Activated CD8-positive, alpha-beta T cell treated with anti-CD3 and anti-CD28 coated beads, Interleukin-2, amount 10 ng/mL, durations not matched to agents 7 days and 5 days (primary cell): ENCODE measurements around the gene TAF4. TPM values are rescaled to one million over a fixed set of nuclear protein-coding genes. Genes with fewer than 3 reads are reported as not detected.
"Not testable (repeated sequence)": the region's sequence is repeated elsewhere in the genome, so short reads cannot be mapped to it uniquely, and the experiment has no call there.

Experiments
- ATAC-seq: fragments of 150-1000 bp; cut with Tn5 transposase; one replicate; pipeline ENCODE4 v1.10.0; 2021; ENCODE audit warnings: moderate library complexity
- CTCF ChIA-PET: fragments of 350-600 bp; sonication (Branson Sonifier 250); formaldehyde crosslinking; loops from one replicate; lab custom pipeline; 2021; ENCODE audit warnings: antibody characterized with exemption; lab: Charles Lee
- POLR2A ChIA-PET: fragments of 350-600 bp; sonication (Branson Sonifier 250); formaldehyde crosslinking; loops from one replicate; lab custom pipeline; 2021; ENCODE audit warnings: antibody characterized with exemption; lab: Charles Lee
- DNase-seq: peaks from one replicate; pipeline ENCODE4 v3.0.0-alpha.2; 2020
- H3K27ac Mint-ChIP-seq: one replicate; pipeline ENCODE4 v1.8.0; 2021; ENCODE audit warnings: mild to moderate bottlenecking, mixed read lengths
- H3K27me3 Mint-ChIP-seq: one replicate; pipeline ENCODE4 v1.8.0; 2021; ENCODE audit warnings: low read depth, mixed read lengths
- H3K36me3 Mint-ChIP-seq: one replicate; pipeline ENCODE4 v1.8.0; 2021; ENCODE audit warnings: low read depth, mixed read lengths
- H3K4me1 Mint-ChIP-seq: one replicate; pipeline ENCODE4 v1.8.0; 2021; ENCODE audit warnings: low read depth, mixed read lengths
- H3K4me3 Mint-ChIP-seq: one replicate; pipeline ENCODE4 v1.8.0; 2021; ENCODE audit warnings: mild to moderate bottlenecking, mixed read lengths
- H3K9me3 Mint-ChIP-seq: one replicate; pipeline ENCODE4 v1.8.0; 2022; ENCODE audit warnings: mixed read lengths; ENCODE audit not compliant: insufficient read depth
- total RNA-seq, 2 experiments: library from RNA; stranded (reverse); gene quantifications; one replicate each; pipeline ENCODE4 v1.2.3, GENCODE V29; 2021

Gene TAF4
- total RNA-seq, 2 experiments from 2014 or later: 24.0 to 24.1 TPM

GRCh38 chr20:61948586-61949362 lies 116.9 kb downstream of the TAF4 start:
- no peak for ATAC-seq

GRCh38 chr20:61948056-61948455 lies 117.6 kb downstream of the TAF4 start:
- ATAC-seq, CTCF ChIA-PET, POLR2A ChIA-PET: not testable (repeated sequence)

More at GRCh38 chr20:61948586-61949362, 116.9 kb downstream of the TAF4 start:
- Mint-ChIP-seq H3K9me3 (peaks cover 4% of the 10 kb centered on the region), H3K4me1 (no peaks in the 10 kb centered on the region), H3K36me3 (peaks cover 6% of the 10 kb centered on the region), H3K27me3 (no peaks in the 10 kb centered on the region), H3K4me3 (no peak overlapping the region), H3K27ac (no peak overlapping the region)
- ChIA-PET POLR2A (no interaction called here), CTCF (no interaction called here)
- no peak for DNase-seq

GRCh38 chr20:61945495-61945894 lies 120.2 kb downstream of the TAF4 start:
- CTCF ChIA-PET, H3K9me3 Mint-ChIP-seq, H3K27ac Mint-ChIP-seq, ATAC-seq, H3K36me3 Mint-ChIP-seq, DNase-seq, POLR2A ChIA-PET, H3K27me3 Mint-ChIP-seq, H3K4me1 Mint-ChIP-seq, H3K4me3 Mint-ChIP-seq: not testable (repeated sequence)

More at GRCh38 chr20:61948056-61948455, 117.6 kb downstream of the TAF4 start:
- DNase-seq, H3K27ac Mint-ChIP-seq, H3K36me3 Mint-ChIP-seq, H3K27me3 Mint-ChIP-seq, H3K9me3 Mint-ChIP-seq, H3K4me3 Mint-ChIP-seq, H3K4me1 Mint-ChIP-seq: not testable (repeated sequence)

GRCh38 chr20:61944967-61945366 lies 120.7 kb downstream of the TAF4 start:
- H3K27me3 Mint-ChIP-seq, H3K36me3 Mint-ChIP-seq, H3K9me3 Mint-ChIP-seq, DNase-seq, POLR2A ChIA-PET, H3K27ac Mint-ChIP-seq, H3K4me1 Mint-ChIP-seq, H3K4me3 Mint-ChIP-seq, CTCF ChIA-PET, ATAC-seq: not testable (repeated sequence)

GRCh38 chr20:61942526-61942925 lies 123.2 kb downstream of the TAF4 start:
- Mint-ChIP-seq H3K36me3 (peaks cover 5% of the 10 kb centered on the region), H3K4me3 (no peak overlapping the region), H3K9me3 (peaks cover 4% of the 10 kb centered on the region), H3K27me3 (no peaks in the 10 kb centered on the region), H3K4me1 (no peaks in the 10 kb centered on the region), H3K27ac (no peak overlapping the region)
- ChIA-PET CTCF (no interaction called here), POLR2A (no interaction called here)
- ATAC-seq (no peak), DNase-seq (no peak)

GRCh38 chr20:61941721-61942405 lies 123.8 kb downstream of the TAF4 start:
- CTCF ChIA-PET: no interaction called here
- Mint-ChIP-seq H3K27me3 (no peaks in the 10 kb centered on the region), H3K27ac (no peak overlapping the region), H3K4me3 (no peak overlapping the region), H3K4me1 (no peaks in the 10 kb centered on the region), H3K9me3 (peaks cover 4% of the 10 kb centered on the region), H3K36me3 (peaks cover 4% of the 10 kb centered on the region)
- POLR2A ChIA-PET: no interaction called here
- DNase-seq: no peak
- ATAC-seq: no peak

- no peaks in the 10 kb centered on the region for H3K4me1 Mint-ChIP-seq
- no peak overlapping the region for H3K27ac Mint-ChIP-seq
- H3K4me3 Mint-ChIP-seq: no peak overlapping the region
- peaks cover 4% of the 10 kb centered on the region for H3K36me3 Mint-ChIP-seq
- peaks cover 4% of the 10 kb centered on the region for H3K9me3 Mint-ChIP-seq
- ATAC-seq (no peak), DNase-seq (no peak)
- no peaks in the 10 kb centered on the region for H3K27me3 Mint-ChIP-seq
- POLR2A ChIA-PET: no interaction called here
- CTCF ChIA-PET: no interaction called here
Measured at GRCh38 chr20:61940976-61941720, 124.5 kb downstream of the TAF4 start.

- Mint-ChIP-seq H3K4me3 (no peak overlapping the region), H3K36me3 (peaks cover 2% of the 10 kb centered on the region), H3K27me3 (no peaks in the 10 kb centered on the region), H3K4me1 (no peaks in the 10 kb centered on the region), H3K9me3 (peaks cover 3% of the 10 kb centered on the region), H3K27ac (no peak overlapping the region)
- ChIA-PET CTCF (no interaction called here), POLR2A (no interaction called here)
- no peak for DNase-seq
- ATAC-seq: no peak
Measured at GRCh38 chr20:61940491-61940890, 125.2 kb downstream of the TAF4 start.

- no peaks in the 10 kb centered on the region for H3K4me1 Mint-ChIP-seq
- H3K36me3 Mint-ChIP-seq: no peaks in the 10 kb centered on the region
- H3K9me3 Mint-ChIP-seq: no peaks in the 10 kb centered on the region
- H3K27me3 Mint-ChIP-seq: no peaks in the 10 kb centered on the region
- POLR2A ChIA-PET: no interaction called here
- CTCF ChIA-PET: no interaction called here
- no peak overlapping the region for H3K4me3 Mint-ChIP-seq
- ATAC-seq (no peak), DNase-seq (no peak)
- no peak overlapping the region for H3K27ac Mint-ChIP-seq
Measured at GRCh38 chr20:61939691-61940360, 125.9 kb downstream of the TAF4 start.

GRCh38 chr20:61938839-61939690 lies 126.6 kb downstream of the TAF4 start:
- Mint-ChIP-seq H3K36me3 (no peaks in the 10 kb centered on the region), H3K27me3 (no peaks in the 10 kb centered on the region), H3K4me1 (no peaks in the 10 kb centered on the region), H3K27ac (no peak overlapping the region), H3K4me3 (no peak overlapping the region), H3K9me3 (no peaks in the 10 kb centered on the region)
- ChIA-PET POLR2A (no interaction called here), CTCF (no interaction called here)
- ATAC-seq (no peak), DNase-seq (no peak)
